Ovary (tissue), 9 donors: ENCODE results near the gene ARAP1. TPM values are rescaled to one million over a fixed set of nuclear protein-coding genes. Genes with fewer than 3 reads are reported as not detected.
A peak's percentile ranks its signal among the peaks of the same experiment; 100 is the strongest.

Source experiments
- DNase-seq, 5 donors: peaks; one replicate each; pipeline ENCODE4 v3.0.0-alpha.2; 2019 to 2020
- H3K27ac ChIP-seq, 2 donors: fragments of 200-600 bp; one replicate each; pipeline versions ENCODE4 v1.5.1 to v1.8.0; 2019 to 2022
- H3K27me3 ChIP-seq: fragments of 200-600 bp; one replicate; pipeline ENCODE4 v1.8.0; 2022
- H3K36me3 ChIP-seq: fragments of 200-600 bp; sonication (generic); one replicate; pipeline ENCODE4 v1.5.1; 2019
- H3K4me1 ChIP-seq: one replicate; pipeline ENCODE4 v1.8.1; 2013; ENCODE audit warnings: mild to moderate bottlenecking, moderate library complexity; ENCODE audit not compliant: insufficient read depth
- H3K4me3 ChIP-seq: fragments of 200-600 bp; sonication (generic); one replicate; pipeline ENCODE4 v1.5.1; 2017
- H3K9me3 ChIP-seq, 2 donors: fragments of 200-600 bp in 1 of 2; sonication (generic) in 1 of 2; one replicate each; pipeline versions ENCODE4 v1.5.1 to v1.8.1; 2013 to 2019; ENCODE audit warnings: mild to moderate bottlenecking in 1 of 2, moderate library complexity in 1 of 2
- CTCF ChIP-seq, 3 donors: fragments of 450-650 bp in 2 of 3; fragments of 200-600 bp in 1 of 3; IDR thresholded peaks; one replicate each; pipeline versions ENCODE4 v1.5.1 to v1.8.0; 2016 to 2022; ENCODE audit warnings: antibody characterized with exemption in 3 of 3, mild to moderate bottlenecking in 1 of 3
- EP300 ChIP-seq: sonication (generic); formaldehyde crosslinking; IDR thresholded peaks from one replicate; pipeline ENCODE4 v1.6.1; 2017; ENCODE audit warnings: antibody characterized with exemption
- POLR2A ChIP-seq: fragments of 450-650 bp; IDR thresholded peaks from one replicate; pipeline ENCODE4 v1.6.1; 2017; ENCODE audit warnings: antibody characterized with exemption, mild to moderate bottlenecking, moderate library complexity
- WGBS, 3 donors: extraction: QIAGEN DNeasy Blood & Tissue Kit in 1 of 3; methylation state at CpG; one replicate each; pipeline versions ENCODE4 v1.1.5 to v1.1.7; 2013 to 2017; 5-methylcytosine and 5-hydroxymethylcytosine counted together
- intact Hi-C, 4 donors: fragments of 100-400 bp; cut with DNase I; formaldehyde crosslinking; loops; one replicate each; pipeline versions ENCODE4 v1.11.0 to v1.15.1; 2022 to 2023
- polyA plus RNA-seq, 2 donors: library from polyadenylated mRNA; stranded (reverse); fragments of 200-250 nt in 1 of 2; fragments of 350-450 nt in 1 of 2; fragmentation: Illumina TruSeq in 1 of 2; extraction: RNeasy Lipid Tissue Mini Kit (QIAGEN cat#74804) in 1 of 2; gene quantifications; one replicate each; pipeline ENCODE4 v1.2.3, GENCODE V29; 2013 to 2014
- total RNA-seq, 7 donors: library from RNA; depleted of rRNA in 2 of 7; stranded (reverse); fragments of >200 nt in 2 of 7; fragmentation: NEBNext Ultra II Directional in 3 of 7; extraction: Animal tissue kit (Norgen Biotek cat#: 25700) in 3 of 7; gene quantifications; one replicate each; pipeline versions ENCODE4 v1.1.0 to v1.2.4, GENCODE V29; 2016 to 2023
- donor health status: DM: no; HTN: no; CAD: no; lungs with moderate emphysema.
- donor health status: DM: no; HTN: no; CAD: no.
- donor health status: Bipolar disorder and iron deficiency.
- donor health status: DM: yes; HTN: yes; CAD: no.
- donor health status: DM: no; HTN: no; CAD: no.
- donor health status: DM: yes; HTN: yes; CAD: no.

The ARAP1 gene
- total and polyA plus RNA-seq, 9 donors = 39.0 to 162 (median 79.0) TPM

- Histone ChIP-seq H3K27me3 (no peaks in the 10 kb centered on the region), H3K4me1 (peaks cover 19% of the 10 kb centered on the region), H3K4me3 (no peak overlapping the region), H3K9me3 (no peaks in the 10 kb centered on the region), H3K27ac (peak overlapping the region in 1 of 2 donors; percentile 78), H3K36me3 (no peaks in the 10 kb centered on the region)
- WGBS, 3 donors = 3 to 9% (median 6%) methylated on average over 11 of the region's 11 CpGs
- DNase-seq = peak; percentile 85 to 93 (median 91)
- intact Hi-C loops = no loop called here
- TF ChIP-seq POLR2A = no peak
- TF ChIP-seq CTCF (IDR thresholded peaks at IDR 0.05) = no peak
- no peak for TF ChIP-seq EP300
These were observed 48.8 kb downstream of the ARAP1 start for GRCh38 chr11:72703267-72704008.

- intact Hi-C loops = no loop called here
- H3K36me3 ChIP-seq = no peaks in the 10 kb centered on the region
- H3K27me3 ChIP-seq = no peaks in the 10 kb centered on the region
- WGBS, 3 donors = 48 to 55% (median 54%) methylated on average over 13 to 15 of the region's 15 CpGs
- peaks cover 19% of the 10 kb centered on the region for H3K4me1 ChIP-seq
- no peak overlapping the region for H3K4me3 ChIP-seq
- H3K9me3 ChIP-seq = no peaks in the 10 kb centered on the region
- TF ChIP-seq EP300 = no peak
- TF ChIP-seq POLR2A = no peak
- TF ChIP-seq CTCF (IDR thresholded peaks at IDR 0.05) = no peak
- peak in 4 of 5 donors; percentile 40 to 64 (median 60) for DNase-seq
- peak overlapping the region in 1 of 2 donors; percentile 78 for H3K27ac ChIP-seq
These were observed 49.5 kb downstream of the ARAP1 start for GRCh38 chr11:72702577-72703241.

- no peaks in the 10 kb centered on the region for H3K9me3 ChIP-seq
- H3K36me3 ChIP-seq = no peaks in the 10 kb centered on the region
- H3K4me1 ChIP-seq = peaks cover 19% of the 10 kb centered on the region
- no peaks in the 10 kb centered on the region for H3K27me3 ChIP-seq
- no peak overlapping the region for H3K4me3 ChIP-seq
- peak overlapping the region in 1 of 2 donors; percentile 78 for H3K27ac ChIP-seq
- no peak for TF ChIP-seq EP300
- no peak for TF ChIP-seq POLR2A
- no peak for TF ChIP-seq CTCF (IDR thresholded peaks at IDR 0.05)
- 50 to 58% (median 54%) methylated on average over 5 to 7 of the region's 7 CpGs for WGBS, 3 donors
- peak in 2 of 5 donors; percentile 52 to 63 for DNase-seq
- intact Hi-C loops = no loop called here
These were observed 50.1 kb downstream of the ARAP1 start for GRCh38 chr11:72702096-72702495.

- no peak for DNase-seq
- no peaks in the 10 kb centered on the region for H3K36me3 ChIP-seq
- 87 to 94% (median 89%) methylated on average over 3 to 10 of the region's 10 CpGs for WGBS, 3 donors
- no peak overlapping the region for H3K4me3 ChIP-seq
- no peaks in the 10 kb centered on the region for H3K27me3 ChIP-seq
- H3K27ac ChIP-seq = peak overlapping the region in 1 of 2 donors; percentile 78
- H3K4me1 ChIP-seq = peaks cover 19% of the 10 kb centered on the region
- no peak for TF ChIP-seq CTCF (IDR thresholded peaks at IDR 0.05)
- no peak for TF ChIP-seq POLR2A
- no peak for TF ChIP-seq EP300
- no peaks in the 10 kb centered on the region for H3K9me3 ChIP-seq
- intact Hi-C loops = no loop called here
These were observed 50.7 kb downstream of the ARAP1 start for GRCh38 chr11:72701466-72701865.
